Measurements from ENCODE around the gene PPP1R1C. TPM values are rescaled to one million over a fixed set of nuclear protein-coding genes. Genes with fewer than 3 reads are reported as not detected.

PPP1R1C gene
- total RNA-seq, 1 donor, result not detected

DNA sequence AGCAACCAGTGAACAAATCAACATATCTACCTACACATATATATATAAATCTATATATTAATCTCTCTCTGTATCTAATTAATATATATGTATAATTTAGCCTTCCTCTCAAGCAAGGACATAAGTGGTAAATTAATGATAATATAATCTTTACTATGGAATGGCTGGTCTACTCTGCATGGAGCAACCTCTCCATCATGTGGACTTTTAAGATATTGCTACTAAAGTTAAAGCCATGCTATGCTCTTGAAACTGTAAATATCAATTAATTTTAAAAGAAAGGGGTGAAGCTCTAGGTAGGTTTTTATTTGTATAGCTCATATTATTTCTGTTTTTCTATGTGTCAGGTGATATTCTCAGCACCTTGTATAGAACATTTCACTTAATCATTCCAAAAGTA, 147.0 kb downstream of the PPP1R1C start:
- H3K4me1 ChIP-seq (ENCODE audit: insufficient read depth, low read length), result no peaks in the 10 kb centered on the region
- no peak overlapping the region for H3K4me3 ChIP-seq (ENCODE audit: low read length)
- no peaks in the 10 kb centered on the region for H3K27me3 ChIP-seq (ENCODE audit: insufficient read depth, low read length)
- no peaks in the 10 kb centered on the region for H3K9me3 ChIP-seq (ENCODE audit: low read depth, low read length)

DNA sequence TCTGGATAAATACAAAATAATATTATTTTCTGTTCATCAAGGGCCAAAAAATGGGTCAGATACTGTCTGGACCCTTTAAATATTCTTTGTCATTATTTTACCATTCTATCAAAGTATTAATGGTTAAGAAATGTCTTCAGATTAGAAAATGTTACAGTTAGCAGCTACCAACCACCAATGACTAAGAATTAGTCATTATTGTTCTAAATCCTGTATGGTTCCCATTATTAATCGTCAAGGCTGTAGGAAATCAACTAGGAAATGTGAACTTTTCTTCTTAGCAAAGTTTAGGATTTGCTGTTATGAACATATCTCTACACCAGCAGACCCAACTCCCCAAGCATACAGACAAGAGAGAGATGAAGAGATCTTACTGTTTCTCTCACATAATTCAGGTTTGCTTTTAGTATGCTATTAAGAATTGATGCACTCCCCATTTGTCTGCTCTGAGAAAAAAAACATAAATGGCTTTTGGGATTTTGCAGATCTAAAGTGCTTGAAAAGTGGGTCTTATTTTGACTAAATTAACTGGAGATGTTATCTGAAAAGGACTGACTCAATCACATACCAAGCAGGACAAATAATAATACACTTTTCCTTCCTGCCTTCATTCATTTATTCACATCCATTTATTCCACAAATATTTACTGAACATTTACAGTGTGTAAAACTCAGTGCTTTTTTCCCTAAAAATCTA, 147.7 kb downstream of the PPP1R1C start:
- no peaks in the 10 kb centered on the region for H3K9me3 ChIP-seq (ENCODE audit: low read depth, low read length)
- no peaks in the 10 kb centered on the region for H3K4me1 ChIP-seq (ENCODE audit: insufficient read depth, low read length)
- no peak overlapping the region for H3K4me3 ChIP-seq (ENCODE audit: low read length)
- no peaks in the 10 kb centered on the region for H3K27me3 ChIP-seq (ENCODE audit: insufficient read depth, low read length)

DNA sequence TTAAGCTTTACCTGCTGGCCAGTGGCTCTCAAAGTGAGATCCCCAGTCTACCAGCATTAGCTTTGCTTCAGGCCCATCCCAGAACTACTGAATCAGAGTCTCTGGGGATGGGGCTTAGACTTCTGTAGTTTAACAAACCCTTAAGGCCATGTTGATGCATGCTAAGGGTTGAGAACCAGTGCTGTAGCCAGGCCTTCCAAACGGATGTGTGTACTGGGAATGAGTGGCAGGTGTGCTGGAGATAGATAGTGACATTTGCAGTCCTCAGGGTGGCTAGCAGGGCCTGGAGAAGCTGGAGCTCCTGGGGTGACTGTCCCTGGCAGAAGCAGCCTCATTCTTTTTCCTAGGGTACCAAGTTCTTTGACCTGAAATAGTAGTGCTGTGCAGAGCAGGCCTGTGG, 148.5 kb downstream of the PPP1R1C start:
- Histone ChIP-seq H3K9me3 (ENCODE audit: low read depth, low read length) (no peaks in the 10 kb centered on the region), H3K4me1 (ENCODE audit: insufficient read depth, low read length) (no peaks in the 10 kb centered on the region), H3K27me3 (ENCODE audit: insufficient read depth, low read length) (no peaks in the 10 kb centered on the region), H3K4me3 (ENCODE audit: low read length) (no peak overlapping the region)

DNA sequence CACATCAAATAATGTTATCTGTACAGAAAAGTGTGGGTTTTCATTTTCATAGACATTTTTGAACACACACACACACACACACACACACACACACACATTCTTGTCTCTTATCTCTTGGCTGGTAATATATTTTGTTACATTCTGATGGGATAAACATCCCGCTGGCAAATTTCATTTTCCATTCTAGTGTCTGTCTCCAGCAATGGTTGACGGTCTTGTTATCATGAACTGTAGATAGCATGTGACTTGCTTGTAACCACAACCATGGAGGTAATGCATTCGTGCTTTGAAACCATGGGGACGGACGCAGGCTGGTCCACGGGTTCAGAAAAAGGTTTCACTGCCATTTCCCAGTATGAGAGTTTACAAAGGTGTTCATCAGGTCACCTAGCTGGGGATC, 156.4 kb downstream of the PPP1R1C start:
- Histone ChIP-seq H3K9me3 (ENCODE audit: low read depth, low read length) (no peaks in the 10 kb centered on the region), H3K4me3 (ENCODE audit: low read length) (no peak overlapping the region)

DNA sequence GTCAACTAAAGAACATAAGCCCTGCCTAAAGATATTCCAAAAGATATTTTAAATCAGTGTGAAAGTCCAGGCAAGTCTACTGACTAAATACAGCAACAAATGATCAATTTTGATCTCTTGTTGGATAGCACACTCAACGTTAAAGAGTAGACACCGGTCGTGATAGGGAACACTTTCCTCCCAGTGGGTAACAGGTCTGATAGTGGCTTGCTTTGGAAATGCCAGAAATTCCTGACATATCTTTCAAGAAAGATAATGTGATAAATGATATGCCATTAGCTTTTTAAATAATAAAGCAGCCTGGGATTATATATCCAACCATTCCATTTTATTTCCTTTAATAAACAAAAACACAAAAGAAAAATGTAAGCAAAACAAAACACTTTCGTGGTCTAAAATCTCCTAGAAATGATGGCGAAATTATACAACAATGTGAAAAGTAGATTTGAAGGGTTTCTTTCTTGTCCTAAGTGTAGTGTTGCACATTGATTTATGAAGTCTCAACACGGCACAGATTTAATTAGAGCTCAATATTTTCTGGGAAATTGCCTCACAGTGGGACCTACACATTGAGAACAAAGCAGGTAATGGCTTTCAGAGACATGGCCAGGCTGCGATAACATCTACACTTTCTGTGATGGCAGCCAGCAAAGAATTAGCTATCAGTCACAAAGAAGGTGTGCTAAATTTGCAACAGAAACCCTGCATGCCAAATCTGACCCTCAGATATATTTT, 158.6 kb downstream of the PPP1R1C start:
- Histone ChIP-seq H3K4me1 (ENCODE audit: insufficient read depth, low read length) (no peaks in the 10 kb centered on the region), H3K27me3 (ENCODE audit: insufficient read depth, low read length) (no peaks in the 10 kb centered on the region), H3K9me3 (ENCODE audit: low read depth, low read length) (no peaks in the 10 kb centered on the region), H3K4me3 (ENCODE audit: low read length) (no peak overlapping the region)

More for the DNA sequence above, 156.4 kb downstream of the PPP1R1C start:
- Histone ChIP-seq H3K4me1 (ENCODE audit: insufficient read depth, low read length) (no peaks in the 10 kb centered on the region), H3K27me3 (ENCODE audit: insufficient read depth, low read length) (no peaks in the 10 kb centered on the region)

DNA sequence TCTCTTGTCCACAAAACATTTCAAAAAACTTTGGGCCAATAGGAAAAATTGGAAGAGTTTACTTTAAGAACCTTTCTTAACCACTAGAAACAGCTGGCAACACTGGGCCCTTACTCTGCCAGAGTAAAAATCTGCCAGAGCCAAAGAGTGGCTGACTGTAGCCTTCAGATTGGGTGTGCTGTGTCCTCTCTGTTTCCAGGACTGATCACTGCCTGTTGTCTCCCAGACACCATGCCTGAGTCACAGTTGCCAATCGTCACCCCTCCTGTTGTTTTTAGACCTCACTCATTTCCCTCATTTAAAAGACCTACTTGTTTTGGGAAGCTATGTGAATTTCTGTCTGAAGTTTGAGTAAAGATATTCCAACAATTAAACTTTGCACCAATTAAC, 159.1 kb downstream of the PPP1R1C start:
- H3K27me3 ChIP-seq (ENCODE audit: insufficient read depth, low read length), result no peaks in the 10 kb centered on the region
- no peaks in the 10 kb centered on the region for H3K4me1 ChIP-seq (ENCODE audit: insufficient read depth, low read length)
- no peaks in the 10 kb centered on the region for H3K9me3 ChIP-seq (ENCODE audit: low read depth, low read length)
- H3K4me3 ChIP-seq (ENCODE audit: low read length), result no peak overlapping the region

DNA sequence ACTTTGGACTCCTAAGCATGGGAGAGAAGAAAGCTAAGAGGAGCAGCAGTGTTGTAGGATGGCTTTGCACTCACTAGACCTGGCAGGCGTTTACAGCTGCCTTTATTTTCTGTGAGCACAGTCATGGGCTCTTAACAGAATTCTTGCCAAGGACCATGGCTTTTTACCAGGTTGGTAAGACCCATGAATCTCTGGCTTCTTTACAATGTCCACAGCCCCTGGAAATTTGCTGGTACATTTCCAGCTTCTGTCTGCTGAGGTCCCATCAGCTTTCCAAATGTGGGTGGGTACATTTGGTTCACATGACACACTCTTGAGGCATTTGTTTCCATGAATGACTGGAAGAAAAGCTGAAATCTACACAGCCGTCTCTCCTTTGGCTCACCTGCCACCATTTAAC, 162.7 kb downstream of the PPP1R1C start:
- Histone ChIP-seq H3K27me3 (ENCODE audit: insufficient read depth, low read length) (no peaks in the 10 kb centered on the region), H3K4me1 (ENCODE audit: insufficient read depth, low read length) (no peaks in the 10 kb centered on the region), H3K4me3 (ENCODE audit: low read length) (no peak overlapping the region), H3K9me3 (ENCODE audit: low read depth, low read length) (no peaks in the 10 kb centered on the region)

DNA sequence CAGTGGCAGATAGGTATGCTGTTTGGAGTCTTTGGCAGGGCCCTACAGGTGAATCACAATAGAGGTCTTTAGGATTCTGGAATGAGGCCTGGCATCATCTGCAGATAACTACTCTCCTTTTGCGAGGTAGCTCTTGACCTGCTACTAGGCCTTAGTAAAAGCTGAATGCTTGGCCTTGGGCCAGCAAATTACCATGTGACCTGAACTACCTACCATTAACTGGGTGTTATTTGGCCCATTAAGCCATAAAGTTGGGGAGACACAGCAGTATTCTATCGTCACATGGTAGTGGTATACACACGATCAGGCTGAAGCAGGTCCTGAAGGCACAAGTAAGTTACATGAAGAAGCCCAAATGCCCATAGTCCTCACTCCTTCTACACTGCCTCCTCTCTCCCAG, 178.2 kb downstream of the PPP1R1C start:
- H3K27me3 ChIP-seq (ENCODE audit: insufficient read depth, low read length), result no peaks in the 10 kb centered on the region
- H3K4me3 ChIP-seq (ENCODE audit: low read length), result no peak overlapping the region
- no peaks in the 10 kb centered on the region for H3K4me1 ChIP-seq (ENCODE audit: insufficient read depth, low read length)
- no peaks in the 10 kb centered on the region for H3K9me3 ChIP-seq (ENCODE audit: low read depth, low read length)

DNA sequence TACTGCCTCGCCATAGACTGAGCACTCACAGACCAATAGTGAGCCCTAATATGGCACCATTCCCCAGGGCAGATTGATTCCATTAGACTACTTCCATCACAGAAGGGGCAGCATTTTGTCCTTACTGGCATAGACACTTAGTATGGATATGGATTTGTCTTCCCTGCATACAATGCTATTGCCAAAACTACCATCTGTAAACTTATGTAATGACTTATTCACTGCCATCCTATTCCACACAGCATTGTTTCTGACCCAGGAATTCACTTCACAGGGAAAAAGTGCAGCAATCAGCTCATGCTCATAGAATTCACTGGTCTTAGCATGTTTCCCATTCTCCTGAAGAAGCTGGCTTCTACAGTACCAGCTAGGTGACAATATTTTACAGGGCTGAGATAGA, 179.0 kb downstream of the PPP1R1C start:
- H3K4me3 ChIP-seq (ENCODE audit: low read length), result no peak overlapping the region
- no peaks in the 10 kb centered on the region for H3K4me1 ChIP-seq (ENCODE audit: insufficient read depth, low read length)
- no peaks in the 10 kb centered on the region for H3K9me3 ChIP-seq (ENCODE audit: low read depth, low read length)
- H3K27me3 ChIP-seq (ENCODE audit: insufficient read depth, low read length), result no peaks in the 10 kb centered on the region

DNA sequence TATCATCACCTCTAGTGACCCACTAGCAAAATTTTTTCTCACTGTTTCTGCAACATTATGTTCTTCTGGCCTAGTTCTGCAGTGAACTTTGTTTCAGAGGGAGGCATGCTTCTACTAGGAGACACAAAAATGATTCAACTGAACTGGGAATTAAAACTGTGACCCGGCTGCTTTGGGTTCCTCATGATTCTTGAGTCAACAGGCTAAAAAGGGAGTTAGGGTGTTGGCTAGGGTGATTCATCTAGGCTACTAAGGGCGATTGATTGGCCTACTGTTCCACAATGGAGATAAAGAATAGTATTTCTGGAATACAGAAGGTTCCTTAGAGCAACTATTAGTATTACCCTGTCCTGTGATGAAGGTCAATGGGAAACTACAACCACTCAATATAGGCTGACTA, 179.5 kb downstream of the PPP1R1C start:
- no peak overlapping the region for H3K4me3 ChIP-seq (ENCODE audit: low read length)
- no peaks in the 10 kb centered on the region for H3K9me3 ChIP-seq (ENCODE audit: low read depth, low read length)
- no peaks in the 10 kb centered on the region for H3K27me3 ChIP-seq (ENCODE audit: insufficient read depth, low read length)
- no peaks in the 10 kb centered on the region for H3K4me1 ChIP-seq (ENCODE audit: insufficient read depth, low read length)

DNA sequence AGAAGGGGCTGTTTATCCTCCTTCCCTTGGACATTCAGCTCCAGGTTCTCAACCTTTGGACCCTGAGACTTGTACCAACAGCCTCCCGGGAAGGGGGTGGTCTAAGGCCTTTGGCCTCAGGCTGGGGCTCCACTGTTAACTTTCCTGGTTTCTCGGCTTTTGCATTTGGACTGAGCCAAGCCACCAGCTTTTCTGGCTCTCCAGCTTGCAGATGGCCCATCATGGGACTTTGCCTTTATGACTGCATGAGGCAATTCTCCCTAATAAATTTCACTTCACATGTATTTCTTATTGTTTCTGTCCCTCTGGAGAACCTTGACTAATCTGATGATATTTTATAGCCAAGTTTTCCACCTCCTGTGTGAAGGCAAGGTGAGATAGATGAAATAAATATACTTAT, 180.8 kb downstream of the PPP1R1C start:
- Histone ChIP-seq H3K4me1 (ENCODE audit: insufficient read depth, low read length) (no peaks in the 10 kb centered on the region), H3K4me3 (ENCODE audit: low read length) (no peak overlapping the region), H3K9me3 (ENCODE audit: low read depth, low read length) (no peaks in the 10 kb centered on the region), H3K27me3 (ENCODE audit: insufficient read depth, low read length) (no peaks in the 10 kb centered on the region)

DNA sequence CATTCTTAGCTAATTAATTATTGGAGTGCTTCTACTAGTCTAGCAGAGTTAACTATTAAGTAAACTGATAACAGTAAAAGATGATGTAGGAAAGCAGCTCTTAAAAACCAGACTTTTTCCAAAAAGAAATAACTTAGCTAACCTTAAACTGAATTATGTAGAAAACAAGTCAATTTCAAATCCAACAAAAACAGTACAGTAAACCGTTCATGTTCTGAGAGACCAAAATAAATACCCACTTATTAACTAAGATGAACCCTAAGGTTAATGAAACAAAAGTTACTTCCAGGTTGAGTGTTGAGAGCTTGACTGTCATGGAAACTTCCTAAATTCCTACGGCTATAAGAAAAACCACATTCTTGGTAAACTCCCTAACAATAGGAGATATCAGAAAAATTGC, 181.2 kb downstream of the PPP1R1C start:
- Histone ChIP-seq H3K9me3 (ENCODE audit: low read depth, low read length) (no peaks in the 10 kb centered on the region), H3K4me3 (ENCODE audit: low read length) (no peak overlapping the region), H3K4me1 (ENCODE audit: insufficient read depth, low read length) (no peaks in the 10 kb centered on the region), H3K27me3 (ENCODE audit: insufficient read depth, low read length) (no peaks in the 10 kb centered on the region)

Other genes starting within 250 kb of the PPP1R1C start
- gene ITPRID2, start 94.1 kb upstream of the PPP1R1C start, total RNA-seq, result 96.4 TPM

Data from mononuclear cell (primary cell).